HG02763 (cell line): ENCODE data around the gene HSPD1.

ENCODE experiments used
- ATAC-seq: cut with Tn5 transposase; IDR thresholded peaks from one replicate; pipeline ENCODE4 v1.9.1; 2021; ENCODE audit warnings: mild to moderate bottlenecking, moderate library complexity; ENCODE audit not compliant: unreplicated experiment

HSPD1 gene

GRCh38 chr2:197442857-197443256, 56.8 kb downstream of the HSPD1 start:
- no peak for ATAC-seq

GRCh38 chr2:197437380-197437779, 62.3 kb downstream of the HSPD1 start:
- no peak for ATAC-seq
